Right atrium auricular region (tissue), 2 donors: ENCODE results near the gene MRGPRE. TPM values are rescaled to one million over a fixed set of nuclear protein-coding genes. Genes with fewer than 3 reads are reported as not detected.

ENCODE experiments used
- DNase-seq: peaks from one replicate; pipeline ENCODE4 v3.0.0-alpha.2; 2019; ENCODE audit warnings: low spot score
- H3K27ac ChIP-seq, 2 donors: fragments of 200-600 bp; sonication (generic); 1 replicate in 1 of 2; 2 replicates in 1 of 2; pipeline ENCODE4 v1.5.1; 2016 to 2019
- H3K27me3 ChIP-seq, 2 donors: fragments of 200-600 bp; sonication (generic); one replicate each; pipeline versions ENCODE4 v1.5.1 to v1.6.0; 2017 to 2019
- H3K36me3 ChIP-seq: fragments of 200-600 bp; sonication (generic); one replicate; pipeline ENCODE4 v1.5.1; 2016
- H3K4me1 ChIP-seq, 2 donors: fragments of 200-600 bp; sonication (generic); one replicate each; pipeline versions ENCODE4 v1.5.1 to v1.6.0; 2017 to 2019
- H3K4me3 ChIP-seq, 2 donors: fragments of 200-600 bp; sonication (generic); 1 replicate in 1 of 2; 2 replicates in 1 of 2; pipeline ENCODE4 v1.5.1; 2017 to 2019; ENCODE audit warnings: mild to moderate bottlenecking in 1 of 2, moderate library complexity in 1 of 2
- H3K9me3 ChIP-seq, 2 donors: fragments of 200-600 bp; sonication (generic); one replicate each; pipeline ENCODE4 v1.5.1; 2019
- total RNA-seq, 2 donors: library from RNA; depleted of rRNA; stranded (reverse); fragments of >200 nt; gene quantifications; one replicate each; pipeline ENCODE4 v1.1.0, GENCODE V29; 2016
- TF ChIP-seq, protein P1 (sequence below), 2 donors: fragments of 200-600 bp; sonication (generic); IDR thresholded peaks; one replicate each; pipeline ENCODE4 v1.5.1; 2019; ENCODE audit warnings: antibody characterized with exemption in 2 of 2

MRGPRE gene
- total RNA-seq, 2 donors from 2014 or later: not detected

DNA sequence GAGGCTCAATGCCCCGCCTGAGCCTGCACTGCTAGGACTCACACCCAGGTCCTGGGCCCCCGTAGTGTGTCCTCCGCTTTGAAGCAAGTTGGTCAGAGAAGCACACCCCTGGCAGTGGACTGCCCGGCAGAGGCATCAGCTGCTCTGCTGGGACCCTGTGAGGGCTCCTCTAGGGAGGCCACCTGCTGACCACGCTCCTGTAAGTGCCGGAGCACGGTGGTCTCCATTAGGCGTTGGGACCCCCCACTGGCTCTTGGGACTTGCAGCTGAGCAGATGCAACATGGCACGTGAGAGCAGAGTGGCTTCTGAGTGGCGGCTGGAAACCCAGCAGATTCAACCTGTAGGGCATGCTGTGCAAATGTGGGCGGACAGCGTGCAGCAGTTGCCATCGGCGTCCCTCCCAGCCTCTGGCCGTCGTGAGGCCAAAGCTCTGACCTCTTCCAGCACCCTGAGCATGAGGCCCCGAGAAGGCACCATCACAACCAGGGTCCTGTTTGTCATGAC is 30.5 kb downstream of the MRGPRE start:
- H3K4me3 ChIP-seq: no peak overlapping the region
- no peak overlapping the region for H3K27ac ChIP-seq
- H3K27me3 ChIP-seq: peaks cover 0 to 24% of the 10 kb centered on the region in 2 donors
- TF ChIP-seq, protein P1, sequence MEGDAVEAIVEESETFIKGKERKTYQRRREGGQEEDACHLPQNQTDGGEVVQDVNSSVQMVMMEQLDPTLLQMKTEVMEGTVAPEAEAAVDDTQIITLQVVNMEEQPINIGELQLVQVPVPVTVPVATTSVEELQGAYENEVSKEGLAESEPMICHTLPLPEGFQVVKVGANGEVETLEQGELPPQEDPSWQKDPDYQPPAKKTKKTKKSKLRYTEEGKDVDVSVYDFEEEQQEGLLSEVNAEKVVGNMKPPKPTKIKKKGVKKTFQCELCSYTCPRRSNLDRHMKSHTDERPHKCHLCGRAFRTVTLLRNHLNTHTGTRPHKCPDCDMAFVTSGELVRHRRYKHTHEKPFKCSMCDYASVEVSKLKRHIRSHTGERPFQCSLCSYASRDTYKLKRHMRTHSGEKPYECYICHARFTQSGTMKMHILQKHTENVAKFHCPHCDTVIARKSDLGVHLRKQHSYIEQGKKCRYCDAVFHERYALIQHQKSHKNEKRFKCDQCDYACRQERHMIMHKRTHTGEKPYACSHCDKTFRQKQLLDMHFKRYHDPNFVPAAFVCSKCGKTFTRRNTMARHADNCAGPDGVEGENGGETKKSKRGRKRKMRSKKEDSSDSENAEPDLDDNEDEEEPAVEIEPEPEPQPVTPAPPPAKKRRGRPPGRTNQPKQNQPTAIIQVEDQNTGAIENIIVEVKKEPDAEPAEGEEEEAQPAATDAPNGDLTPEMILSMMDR (IDR thresholded peaks at IDR 0.05): no peak
- no peaks in the 10 kb centered on the region for H3K36me3 ChIP-seq
- DNase-seq: no peak
- peaks cover 0 to 6% of the 10 kb centered on the region in 2 donors for H3K4me1 ChIP-seq
- H3K9me3 ChIP-seq: no peaks in the 10 kb centered on the region

GRCh38 chr11:3201112-3201581 is 31.1 kb downstream of the MRGPRE start:
- no peaks in the 10 kb centered on the region for H3K9me3 ChIP-seq
- no peaks in the 10 kb centered on the region for H3K36me3 ChIP-seq
- no peak overlapping the region for H3K27ac ChIP-seq
- peaks cover 0 to 6% of the 10 kb centered on the region in 2 donors for H3K4me1 ChIP-seq
- TF ChIP-seq, protein P1 (IDR thresholded peaks at IDR 0.05): no peak
- H3K4me3 ChIP-seq: no peak overlapping the region
- no peak for DNase-seq
- peaks cover 0 to 24% of the 10 kb centered on the region in 2 donors for H3K27me3 ChIP-seq

- no peak overlapping the region for H3K27ac ChIP-seq
- H3K36me3 ChIP-seq: no peaks in the 10 kb centered on the region
- peaks cover 0 to 24% of the 10 kb centered on the region in 2 donors for H3K27me3 ChIP-seq
- no peak overlapping the region for H3K4me3 ChIP-seq
- peaks cover 0 to 6% of the 10 kb centered on the region in 2 donors for H3K4me1 ChIP-seq
- DNase-seq: no peak
- TF ChIP-seq, protein P1 (IDR thresholded peaks at IDR 0.05): no peak
- H3K9me3 ChIP-seq: no peaks in the 10 kb centered on the region
Observed at GRCh38 chr11:3200388-3201111, 31.7 kb downstream of the MRGPRE start.

GRCh38 chr11:3199537-3200295 is 32.5 kb downstream of the MRGPRE start:
- DNase-seq: no peak
- H3K27me3 ChIP-seq: peaks cover 0 to 24% of the 10 kb centered on the region in 2 donors
- TF ChIP-seq, protein P1 (IDR thresholded peaks at IDR 0.05): no peak
- no peaks in the 10 kb centered on the region for H3K9me3 ChIP-seq
- H3K27ac ChIP-seq: no peak overlapping the region
- peaks cover 0 to 6% of the 10 kb centered on the region in 2 donors for H3K4me1 ChIP-seq
- no peaks in the 10 kb centered on the region for H3K36me3 ChIP-seq
- no peak overlapping the region for H3K4me3 ChIP-seq

DNA sequence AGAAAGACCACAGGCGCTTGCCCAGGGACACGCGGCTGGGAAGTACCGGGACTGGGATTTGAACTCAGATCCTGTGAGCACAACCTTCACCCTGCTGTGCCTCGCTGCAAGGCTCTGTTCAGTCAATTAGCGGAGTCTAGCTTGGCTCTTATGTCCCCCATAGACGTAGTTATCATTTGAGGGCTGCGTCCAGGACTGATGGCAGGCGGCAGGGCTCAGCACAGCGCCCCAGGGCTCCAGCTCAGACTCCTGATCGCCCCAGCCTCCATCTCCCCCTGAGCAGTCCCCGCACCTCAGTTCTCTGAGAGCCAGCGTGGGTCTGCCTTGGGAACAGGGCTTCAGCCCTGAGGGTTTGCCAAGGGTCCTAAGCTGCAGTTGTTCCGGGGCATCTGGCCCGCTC is 33.4 kb downstream of the MRGPRE start:
- DNase-seq: no peak
- peaks cover 0 to 6% of the 10 kb centered on the region in 2 donors for H3K4me1 ChIP-seq
- TF ChIP-seq, protein P1 (IDR thresholded peaks at IDR 0.05): no peak
- H3K27me3 ChIP-seq: peaks cover 0 to 22% of the 10 kb centered on the region in 2 donors
- H3K4me3 ChIP-seq: no peak overlapping the region
- H3K9me3 ChIP-seq: no peaks in the 10 kb centered on the region
- H3K27ac ChIP-seq: no peak overlapping the region
- H3K36me3 ChIP-seq: no peaks in the 10 kb centered on the region
